ENCODE results near the gene LRATD1.

- TF ChIP-seq CTCF (IDR thresholded peaks at IDR 0.05; ENCODE audit: low read depth, low read length) = no peak
- no peak for TF ChIP-seq EZH2phosphoT487 (IDR thresholded peaks at IDR 0.05; ENCODE audit: low read depth)
These were observed 9.3 kb upstream of the LRATD1 start for GRCh38 chr2:14623237-14623636.

All from OCI-LY3 (cell line).